AG04450 (cell line): ENCODE results near the gene ISCU. TPM values are rescaled to one million over a fixed set of nuclear protein-coding genes. Genes with fewer than 3 reads are reported as not detected.
A peak's percentile ranks its signal among the peaks of the same experiment; 100 is the strongest.

Experiments
- CTCF ChIA-PET: fragments of 300-600, 350-600 bp; formaldehyde crosslinking; extraction: SDS; loops from one replicate; lab custom pipeline; 2022; ENCODE audit warnings: antibody characterized with exemption, inconsistent platforms; lab: Charles Lee
- POLR2A ChIA-PET: fragments of 350-600 bp; formaldehyde crosslinking; extraction: SDS; loops from one replicate; lab custom pipeline; 2021; ENCODE audit warnings: antibody characterized with exemption, inconsistent platforms; lab: Yijun Ruan, JAX
- DNase-seq: peaks from one replicate; pipeline ENCODE4 v3.0.0-alpha.2; 2011; ENCODE audit warnings: low read depth, low spot score
- H3K27ac ChIP-seq: one replicate; pipeline ENCODE4 v1.5.1; 2012; ENCODE audit warnings: low read depth, low read length, control low read depth
- H3K27me3 ChIP-seq: one replicate; pipeline ENCODE4 v1.6.0; 2012; ENCODE audit warnings: low read length; ENCODE audit not compliant: control insufficient read depth, insufficient read depth
- H3K4me3 ChIP-seq: 2 replicates; pipeline ENCODE4 v1.5.1; 2011; ENCODE audit warnings: mild to moderate bottlenecking, low read depth, low read length, control low read depth
- H3K9me3 ChIP-seq: 2 replicates; pipeline ENCODE4 v1.5.1; 2012; ENCODE audit warnings: low read length; ENCODE audit not compliant: control insufficient read depth, insufficient read depth
- polyA plus RNA-seq: library from polyadenylated mRNA; depleted of rRNA; stranded (reverse); fragments of >200 nt; gene quantifications from 2 replicates; pipeline ENCODE4 v1.2.3, GENCODE V29; 2011
- TF ChIP-seq, protein P1 (sequence below): IDR thresholded peaks from 2 replicates; pipeline ENCODE4 v1.5.1; 2011; ENCODE audit warnings: low read depth, low read length, control low read depth, inconsistent platforms

Gene ISCU
- polyA plus RNA-seq, 1 experiment = 184 TPM

GRCh38 chr12:108591267-108591980 is 29.0 kb downstream of the ISCU start:
- POLR2A ChIA-PET = no interaction called here
- H3K27ac ChIP-seq = no peak overlapping the region
- TF ChIP-seq, protein P1, sequence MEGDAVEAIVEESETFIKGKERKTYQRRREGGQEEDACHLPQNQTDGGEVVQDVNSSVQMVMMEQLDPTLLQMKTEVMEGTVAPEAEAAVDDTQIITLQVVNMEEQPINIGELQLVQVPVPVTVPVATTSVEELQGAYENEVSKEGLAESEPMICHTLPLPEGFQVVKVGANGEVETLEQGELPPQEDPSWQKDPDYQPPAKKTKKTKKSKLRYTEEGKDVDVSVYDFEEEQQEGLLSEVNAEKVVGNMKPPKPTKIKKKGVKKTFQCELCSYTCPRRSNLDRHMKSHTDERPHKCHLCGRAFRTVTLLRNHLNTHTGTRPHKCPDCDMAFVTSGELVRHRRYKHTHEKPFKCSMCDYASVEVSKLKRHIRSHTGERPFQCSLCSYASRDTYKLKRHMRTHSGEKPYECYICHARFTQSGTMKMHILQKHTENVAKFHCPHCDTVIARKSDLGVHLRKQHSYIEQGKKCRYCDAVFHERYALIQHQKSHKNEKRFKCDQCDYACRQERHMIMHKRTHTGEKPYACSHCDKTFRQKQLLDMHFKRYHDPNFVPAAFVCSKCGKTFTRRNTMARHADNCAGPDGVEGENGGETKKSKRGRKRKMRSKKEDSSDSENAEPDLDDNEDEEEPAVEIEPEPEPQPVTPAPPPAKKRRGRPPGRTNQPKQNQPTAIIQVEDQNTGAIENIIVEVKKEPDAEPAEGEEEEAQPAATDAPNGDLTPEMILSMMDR = no peak
- DNase-seq = no peak
- no peak overlapping the region for H3K4me3 ChIP-seq
- H3K27me3 ChIP-seq = no peaks in the 10 kb centered on the region
- CTCF ChIA-PET = no interaction called here
- H3K9me3 ChIP-seq = no peaks in the 10 kb centered on the region; the same call in 1 of the 2 replicates

- Histone ChIP-seq H3K27me3 (no peaks in the 10 kb centered on the region), H3K27ac (no peak overlapping the region), H3K9me3 (no peaks in the 10 kb centered on the region; the same call in 1 of the 2 replicates), H3K4me3 (no peak overlapping the region)
- TF ChIP-seq, protein P1 = no peak
- POLR2A ChIA-PET = no interaction called here
- no peak for DNase-seq
- CTCF ChIA-PET = interaction anchor here (1.8 kb wide), 1 partner anchor 26 kb away, joined by 10 read pairs; no protein-coding TSS in a partner anchor
Observed at GRCh38 chr12:108592033-108592909, 29.9 kb downstream of the ISCU start.

- H3K27ac ChIP-seq = no peak overlapping the region
- CTCF ChIA-PET = interaction anchor here (0.9 to 1.8 kb wide), 4 partner anchors 23 to 55 kb away, joined by 3 to 10 read pairs (median 4); no protein-coding TSS in a partner anchor
- TF ChIP-seq, protein P1 = no peak
Observed at GRCh38 chr12:108594323-108594903, 32.0 kb downstream of the ISCU start.

GRCh38 chr12:108594960-108595710 is 32.7 kb downstream of the ISCU start:
- ChIA-PET CTCF (interaction anchor here (0.9 to 1.2 kb wide), 4 partner anchors 22 to 24 kb away, joined by 3 to 6 read pairs (median 4); no protein-coding TSS in a partner anchor), POLR2A (no interaction called here)
- Histone ChIP-seq H3K4me3 (peak overlapping the region; percentile 75), H3K27me3 (no peaks in the 10 kb centered on the region), H3K9me3 (no peaks in the 10 kb centered on the region; the same call in 1 of the 2 replicates), H3K27ac (no peak overlapping the region)
- no peak for DNase-seq
- TF ChIP-seq, protein P1 = no peak

More at GRCh38 chr12:108594323-108594903, 32.0 kb downstream of the ISCU start:
- DNase-seq = no peak
- H3K9me3 ChIP-seq = no peaks in the 10 kb centered on the region; the same call in 1 of the 2 replicates
- no peak overlapping the region for H3K4me3 ChIP-seq
- no peaks in the 10 kb centered on the region for H3K27me3 ChIP-seq
- POLR2A ChIA-PET = no interaction called here
